ENCODE data around the gene PRSS50.

PRSS50 gene

DNA sequence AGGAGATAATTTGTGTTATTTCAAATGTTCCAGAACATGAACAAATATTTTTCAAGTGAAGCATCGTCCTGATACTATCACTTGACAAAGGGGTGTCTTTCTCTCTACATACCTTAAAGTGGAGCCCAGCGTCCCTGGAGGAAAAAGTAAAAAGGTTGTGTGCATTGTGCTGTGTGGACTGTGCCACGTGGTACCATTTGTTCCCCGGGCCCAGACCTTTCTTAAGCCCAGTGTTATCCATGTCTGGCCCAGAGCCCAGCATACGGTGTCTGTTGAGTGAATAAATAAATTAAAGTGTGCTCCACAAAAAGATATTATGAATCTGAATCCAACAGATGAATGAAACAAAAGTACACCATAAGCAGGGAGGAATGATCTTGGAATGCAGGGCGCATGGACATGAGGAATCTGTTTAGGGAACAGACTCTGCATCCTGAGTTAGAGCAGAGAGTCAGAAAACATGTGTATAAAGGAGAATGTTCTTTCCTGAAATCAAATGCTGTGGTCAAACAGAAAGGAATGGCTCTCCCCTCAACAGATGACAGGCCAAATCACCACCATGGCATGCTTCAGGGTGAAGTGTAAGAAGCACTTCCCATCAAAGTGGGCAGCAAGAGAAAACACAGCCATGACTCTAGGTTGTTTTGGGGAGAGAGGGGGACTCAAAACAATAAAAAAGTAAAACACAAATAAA is 8.1 kb upstream of the PRSS50 start:
- DNase-seq, result no peak

DNA sequence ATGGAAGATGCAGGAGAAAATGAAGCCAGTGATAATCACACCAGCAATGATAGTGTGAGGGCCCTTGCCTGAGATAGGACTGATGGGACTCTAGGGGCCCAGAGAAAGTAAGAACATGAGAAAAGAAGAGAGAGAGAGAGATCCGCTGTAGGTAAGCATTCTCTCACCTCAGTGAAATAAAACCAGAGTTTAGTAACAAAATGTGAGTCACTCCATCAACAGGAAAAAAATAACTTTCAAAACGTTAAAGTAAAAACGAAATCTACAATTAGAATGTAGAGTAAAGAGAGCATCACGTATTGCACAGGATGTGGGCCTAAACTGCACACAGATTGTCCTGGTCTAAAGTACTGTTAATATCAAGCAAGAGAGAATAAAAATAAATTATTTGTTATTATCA is 6.8 kb upstream of the PRSS50 start:
- DNase-seq, result no peak

DNA sequence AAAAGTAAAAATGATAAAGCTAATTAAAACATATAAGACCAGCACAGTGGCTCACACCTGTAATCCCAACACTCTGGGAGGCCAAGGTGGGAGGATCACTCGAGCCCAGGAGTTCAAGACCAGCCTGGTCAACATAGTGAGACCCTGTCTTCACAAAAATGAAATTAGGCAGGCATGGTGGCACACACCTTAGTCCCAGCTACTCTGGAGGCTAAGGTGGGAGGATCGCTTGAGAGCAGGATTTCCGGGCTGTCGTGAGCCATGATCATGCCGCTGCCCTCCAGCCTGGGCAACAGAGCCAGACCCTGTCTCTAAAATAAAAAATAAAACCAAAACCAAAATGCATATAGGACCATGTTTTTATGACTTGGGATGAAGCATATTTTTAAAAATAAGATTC is 4.8 kb upstream of the PRSS50 start:
- DNase-seq, result no peak

DNA sequence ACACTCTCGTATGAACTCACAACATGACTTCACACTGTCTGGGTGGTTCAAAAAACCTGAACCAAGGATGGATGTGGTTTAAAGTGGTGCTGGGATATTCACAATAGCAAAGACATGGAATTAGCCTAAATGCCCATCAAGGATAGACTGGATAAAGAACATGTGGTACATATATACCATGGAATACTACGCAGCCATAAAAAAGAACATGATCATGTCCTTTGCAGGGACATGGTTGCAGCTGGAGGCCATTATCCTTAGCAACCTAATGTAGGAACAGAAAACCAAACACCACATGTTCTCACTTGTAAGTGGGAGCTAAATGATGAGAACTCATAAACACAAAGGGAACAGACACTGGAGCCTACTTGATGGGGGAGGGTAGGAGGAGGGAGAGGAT is 3.3 kb upstream of the PRSS50 start:
- DNase-seq, result no peak

- DNase-seq, result no peak
Observed at GRCh38 chr3:46719735-46720271, 2.1 kb upstream of the PRSS50 start.

- no peak for DNase-seq
Observed at GRCh38 chr3:46719044-46719565, 1.4 kb upstream of the PRSS50 start.

DNA sequence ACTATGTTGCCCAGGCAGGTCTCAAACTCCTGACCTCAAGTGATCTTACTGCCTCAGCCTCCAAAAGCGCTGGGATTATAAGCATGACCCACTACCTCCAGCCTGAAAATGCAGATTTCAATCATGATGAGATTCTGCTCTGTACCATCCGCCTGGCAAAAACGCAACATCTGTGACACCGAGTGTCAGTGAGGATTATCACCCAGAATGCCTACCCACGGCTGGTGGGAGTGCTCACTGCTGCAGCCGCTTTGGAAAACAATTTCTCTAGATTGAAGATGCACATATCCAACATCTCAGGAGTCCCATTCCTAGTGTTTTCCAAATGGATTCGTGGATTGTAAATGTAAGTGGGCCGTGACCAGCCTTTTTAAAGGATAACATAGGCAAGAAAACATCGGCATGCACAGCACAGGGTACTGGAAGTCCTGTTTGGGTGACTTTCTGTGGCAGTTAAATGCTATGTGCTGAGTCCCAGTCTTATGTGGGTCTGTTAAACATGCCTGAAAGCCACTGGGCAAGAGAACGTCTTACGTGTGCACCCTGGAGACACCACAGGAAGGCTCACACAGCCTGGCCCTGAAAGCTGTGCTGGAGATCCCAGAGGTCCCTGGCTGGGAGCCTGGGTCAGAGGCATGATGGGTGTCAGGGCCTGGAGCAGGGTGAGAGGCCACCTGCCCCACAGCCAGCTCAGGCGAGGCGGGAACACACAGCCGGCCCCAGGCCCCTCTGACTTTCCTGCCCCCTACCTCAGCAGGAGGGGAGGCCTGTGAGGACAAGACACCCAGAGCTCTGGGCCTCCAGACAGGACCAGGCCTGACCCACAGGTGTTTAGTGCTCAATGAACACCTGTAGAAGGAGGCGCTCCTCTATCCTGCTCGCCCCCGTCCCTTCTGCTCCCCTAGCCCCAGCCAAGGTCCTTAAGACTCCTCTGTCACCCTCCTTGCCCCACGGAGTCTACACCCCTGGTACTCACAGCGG is 918 bp downstream of the PRSS50 start:
- no peak for DNase-seq

DNA sequence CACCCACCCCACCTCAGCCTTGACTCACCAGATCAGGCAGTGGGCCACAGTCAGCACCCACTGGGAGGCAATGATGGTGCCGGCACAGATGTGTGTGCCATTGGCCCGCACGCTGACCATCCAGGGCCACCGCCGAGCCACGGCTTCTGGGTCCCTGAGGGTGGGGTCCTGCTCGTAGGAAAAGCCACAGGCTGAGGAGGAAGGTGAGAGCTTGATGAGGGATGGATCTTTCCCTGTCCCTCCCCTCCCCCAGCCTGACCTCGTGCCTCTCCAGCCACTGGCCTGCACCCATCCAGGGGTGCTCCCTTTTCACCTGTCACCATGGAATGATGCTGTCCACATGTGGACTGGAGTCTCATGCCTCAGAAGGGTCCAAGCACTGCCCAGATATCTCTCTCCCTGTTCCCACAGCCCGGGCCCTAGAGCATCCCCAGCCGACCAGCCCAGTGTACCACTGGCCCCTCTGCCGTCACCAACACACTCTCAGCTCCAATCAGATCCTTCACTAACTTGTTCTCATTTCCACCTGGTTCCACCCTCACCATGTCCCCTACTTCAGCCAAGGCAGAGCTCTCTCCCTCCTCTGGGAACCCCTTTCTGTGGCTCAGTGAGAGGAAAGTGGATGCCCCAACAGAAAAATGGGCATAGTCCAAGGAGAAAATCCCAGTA is 2.0 kb downstream of the PRSS50 start:
- DNase-seq, result no peak

DNA sequence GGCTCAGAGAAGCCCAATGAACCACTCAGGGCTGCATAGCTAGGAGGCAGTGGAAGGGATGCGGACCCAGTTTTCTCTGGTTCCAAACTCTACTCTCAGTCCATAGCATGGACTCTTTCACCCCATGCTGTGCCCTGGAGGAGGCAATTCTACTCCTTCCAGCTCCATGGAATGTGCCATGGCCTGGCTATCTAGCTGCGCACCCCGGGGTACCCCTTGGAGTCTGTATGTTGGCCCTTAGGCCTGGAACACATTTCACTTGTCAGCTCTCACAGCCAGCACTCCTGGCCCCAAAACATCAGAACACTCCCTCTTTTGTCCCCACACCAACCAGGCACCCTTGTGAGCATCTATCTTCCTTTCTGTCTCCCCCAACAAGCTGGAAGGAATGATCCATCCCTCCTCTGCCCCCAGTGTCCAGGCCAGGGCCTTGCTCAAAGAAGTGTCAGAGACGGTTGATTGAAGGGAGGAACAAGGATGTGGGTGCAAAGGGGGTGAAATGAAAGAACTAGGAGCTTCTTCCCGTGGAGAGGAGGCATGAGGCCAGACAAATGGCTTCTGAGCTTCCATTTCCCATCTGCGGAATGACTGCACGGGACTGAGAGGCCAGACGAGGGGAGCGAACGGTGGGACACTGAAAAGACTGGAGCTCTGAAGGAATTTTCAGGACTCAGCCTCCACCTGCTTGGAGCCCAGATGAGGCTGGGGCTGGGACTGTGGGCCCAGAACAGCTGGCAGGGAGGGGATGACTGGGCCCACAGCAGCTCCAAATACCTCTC is 2.8 kb downstream of the PRSS50 start:
- no peak for DNase-seq

GRCh38 chr3:46713898-46714552 is 3.6 kb downstream of the PRSS50 start:
- peak; percentile 16 for DNase-seq

- DNase-seq, result peak; percentile 3
Observed at GRCh38 chr3:46713050-46713897, 4.4 kb downstream of the PRSS50 start.

GRCh38 chr3:46712191-46713049 is 5.2 kb downstream of the PRSS50 start:
- peak; percentile 8 for DNase-seq

DNA sequence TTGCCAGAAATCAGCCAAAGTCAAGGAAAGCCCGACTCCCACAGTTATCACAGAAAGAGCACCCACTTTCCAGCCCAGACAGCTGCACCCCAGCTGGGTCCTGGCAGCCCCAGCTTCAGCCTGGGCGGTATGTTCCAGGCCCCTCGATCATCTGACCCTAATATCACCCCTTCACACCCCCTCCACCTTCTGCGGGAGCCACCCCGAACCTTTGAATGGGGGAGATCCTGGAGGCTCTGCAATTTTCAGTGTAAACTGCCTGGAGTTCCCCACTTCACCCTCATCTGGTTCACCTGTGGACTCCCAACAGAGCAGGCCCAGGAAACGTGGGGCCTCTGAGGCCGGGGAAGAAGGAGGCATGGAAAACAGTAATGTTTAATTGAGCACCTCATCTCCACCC is 5.9 kb downstream of the PRSS50 start:
- peak; percentile 8 for DNase-seq

GRCh38 chr3:46711305-46711704 is 6.4 kb downstream of the PRSS50 start:
- DNase-seq, result peak; percentile 6

DNA sequence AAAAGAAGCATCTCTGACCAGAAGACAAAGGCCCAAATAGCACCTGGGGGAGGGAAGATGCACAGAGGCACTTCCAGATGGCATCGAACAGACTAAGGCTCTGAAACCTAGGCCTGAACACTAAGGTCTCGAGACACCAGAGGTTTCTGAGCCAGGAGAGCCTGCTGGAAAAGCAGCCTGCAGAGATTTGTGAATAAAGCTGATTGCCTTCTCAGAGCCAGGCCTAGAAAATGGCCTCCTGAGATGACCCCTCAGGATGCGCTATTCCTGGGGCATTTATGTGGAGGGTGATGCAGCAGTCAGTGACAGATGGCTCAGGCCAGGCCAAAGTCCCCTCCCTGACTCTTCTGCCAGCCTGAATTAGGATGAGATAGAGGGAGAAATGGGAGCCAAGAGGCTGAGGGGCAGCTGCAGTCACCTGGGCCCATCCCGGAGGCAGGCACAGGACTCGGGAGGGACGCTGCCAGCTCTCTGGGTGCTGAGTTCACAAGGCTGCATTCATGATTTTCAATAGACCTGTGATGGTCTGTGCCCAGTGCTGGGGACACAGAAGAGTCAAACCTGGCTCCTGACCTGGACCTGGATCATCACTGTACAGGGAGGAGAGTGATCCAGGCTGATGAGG is 6.9 kb downstream of the PRSS50 start:
- no peak for DNase-seq

- peak; percentile 6 for DNase-seq
Observed at GRCh38 chr3:46710229-46710628, 7.4 kb downstream of the PRSS50 start.

DNA sequence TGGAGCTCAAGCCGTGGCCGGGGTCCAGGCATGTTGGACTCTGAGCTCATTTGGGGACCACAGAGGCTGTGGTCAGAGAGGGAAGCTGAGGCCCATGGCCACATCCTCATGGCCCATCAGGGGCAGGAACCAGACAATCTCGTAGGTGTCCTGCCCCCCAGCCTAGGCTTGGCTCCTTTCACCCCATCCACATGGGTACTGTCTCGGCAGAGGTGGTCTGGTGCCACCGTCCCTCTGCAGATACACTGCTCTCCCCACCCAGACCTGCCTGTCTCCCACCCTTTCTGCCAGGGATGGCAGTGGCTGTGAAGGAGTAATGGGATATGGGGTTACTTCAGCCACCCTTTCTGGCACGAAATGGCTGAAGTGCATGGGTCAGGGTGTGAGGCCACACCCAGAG is 7.9 kb downstream of the PRSS50 start:
- no peak for DNase-seq

GRCh38 chr3:46709157-46709654 is 8.5 kb downstream of the PRSS50 start:
- peak; percentile 2 for DNase-seq

All from right hindlimb (tissue), 1 donor.